Tibial nerve (tissue), 4 donors: ENCODE results near the gene TMEM91. TPM values are rescaled to one million over a fixed set of nuclear protein-coding genes. Genes with fewer than 3 reads are reported as not detected.

Experiments
- DNase-seq, 2 donors: peaks; one replicate each; pipeline ENCODE4 v3.0.0-alpha.2; 2019; ENCODE audit warnings: low spot score in 2 of 2
- H3K27ac ChIP-seq, 4 donors: fragments of 200-600 bp; sonication (generic) in 3 of 4; one replicate each; pipeline ENCODE4 v1.5.1; 2017 to 2019; ENCODE audit warnings: mild to moderate bottlenecking in 1 of 4
- H3K27me3 ChIP-seq, 2 donors: fragments of 200-600 bp; sonication (generic) in 1 of 2; one replicate each; pipeline versions ENCODE4 v1.5.1 to v1.6.0; 2017 to 2019
- H3K36me3 ChIP-seq, 3 donors: fragments of 200-600 bp; sonication (generic); one replicate each; pipeline ENCODE4 v1.5.1; 2018 to 2019
- H3K4me1 ChIP-seq, 4 donors: fragments of 200-600 bp; sonication (generic) in 3 of 4; one replicate each; pipeline ENCODE4 v1.5.1; 2017 to 2019
- H3K4me3 ChIP-seq, 4 donors: fragments of 200-600 bp; sonication (generic) in 3 of 4; one replicate each; pipeline ENCODE4 v1.5.1; 2017 to 2019; ENCODE audit warnings: mild to moderate bottlenecking in 1 of 4, moderate library complexity in 1 of 4
- H3K9me3 ChIP-seq, 4 donors: fragments of 200-600 bp; sonication (generic) in 3 of 4; one replicate each; pipeline ENCODE4 v1.5.1; 2017 to 2019
- EP300 ChIP-seq, 2 donors: sonication (generic); formaldehyde crosslinking; IDR thresholded peaks; one replicate each; pipeline ENCODE4 v1.6.1; 2017; ENCODE audit warnings: antibody characterized with exemption in 2 of 2, mild to moderate bottlenecking in 1 of 2
- POLR2A ChIP-seq, 2 donors: fragments of 450-650 bp; IDR thresholded peaks; one replicate each; pipeline ENCODE4 v1.6.1; 2017; ENCODE audit warnings: antibody characterized with exemption in 2 of 2, mild to moderate bottlenecking in 2 of 2, moderate library complexity in 2 of 2
- WGBS, 2 donors: methylation state at CpG; one replicate each; pipeline ENCODE4 v1.1.5; 2018; 5-methylcytosine and 5-hydroxymethylcytosine counted together
- total RNA-seq, 4 donors: library from RNA; depleted of rRNA; stranded (reverse); fragments of >200 nt; gene quantifications; one replicate each; pipeline ENCODE4 v1.1.0, GENCODE V29; 2016
- TF ChIP-seq, protein P1 (sequence below), 5 experiments: fragments of 200-600 bp in 3 of 5; fragments of 450-650 bp in 2 of 5; sonication (generic) in 3 of 5; IDR thresholded peaks; one replicate each; pipeline ENCODE4 v1.5.1; 2016 to 2019; ENCODE audit warnings: antibody characterized with exemption in 5 of 5, mild to moderate bottlenecking in 3 of 5, moderate library complexity in 2 of 5

Gene TMEM91
- total RNA-seq, 4 donors from 2014 or later: 20.3 to 50.8 (median 31.5) TPM

DNA sequence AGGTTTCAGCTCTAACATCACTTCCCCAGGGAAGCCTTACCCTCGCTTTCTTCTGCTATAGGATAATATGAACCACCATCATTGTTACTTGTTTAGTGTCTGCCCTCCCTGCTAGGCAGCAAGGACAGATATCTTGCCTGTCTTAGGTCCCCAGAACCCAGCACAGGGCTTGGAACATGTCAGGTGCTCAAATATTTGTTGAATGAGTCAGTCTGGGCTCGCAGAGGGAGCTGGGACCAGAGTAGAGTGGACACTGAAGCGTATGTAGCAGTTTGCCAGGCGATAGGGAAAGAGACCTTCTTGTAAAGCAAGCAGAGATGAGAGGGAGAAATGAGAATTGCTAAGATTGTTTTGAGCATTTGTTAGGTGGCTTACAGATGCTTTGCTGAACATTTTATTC lies 33.0 kb downstream of the TMEM91 start:
- Histone ChIP-seq H3K4me1 (peaks cover 0 to 59% (median 9%) of the 10 kb centered on the region in 4 donors), H3K27ac (peak overlapping the region in 2 of 4 donors; percentile 26 to 59), H3K9me3 (no peaks in the 10 kb centered on the region), H3K4me3 (no peak overlapping the region), H3K27me3 (no peaks in the 10 kb centered on the region), H3K36me3 (peaks cover 0 to 42% (median 8%) of the 10 kb centered on the region in 3 donors)
- TF ChIP-seq, protein P1, sequence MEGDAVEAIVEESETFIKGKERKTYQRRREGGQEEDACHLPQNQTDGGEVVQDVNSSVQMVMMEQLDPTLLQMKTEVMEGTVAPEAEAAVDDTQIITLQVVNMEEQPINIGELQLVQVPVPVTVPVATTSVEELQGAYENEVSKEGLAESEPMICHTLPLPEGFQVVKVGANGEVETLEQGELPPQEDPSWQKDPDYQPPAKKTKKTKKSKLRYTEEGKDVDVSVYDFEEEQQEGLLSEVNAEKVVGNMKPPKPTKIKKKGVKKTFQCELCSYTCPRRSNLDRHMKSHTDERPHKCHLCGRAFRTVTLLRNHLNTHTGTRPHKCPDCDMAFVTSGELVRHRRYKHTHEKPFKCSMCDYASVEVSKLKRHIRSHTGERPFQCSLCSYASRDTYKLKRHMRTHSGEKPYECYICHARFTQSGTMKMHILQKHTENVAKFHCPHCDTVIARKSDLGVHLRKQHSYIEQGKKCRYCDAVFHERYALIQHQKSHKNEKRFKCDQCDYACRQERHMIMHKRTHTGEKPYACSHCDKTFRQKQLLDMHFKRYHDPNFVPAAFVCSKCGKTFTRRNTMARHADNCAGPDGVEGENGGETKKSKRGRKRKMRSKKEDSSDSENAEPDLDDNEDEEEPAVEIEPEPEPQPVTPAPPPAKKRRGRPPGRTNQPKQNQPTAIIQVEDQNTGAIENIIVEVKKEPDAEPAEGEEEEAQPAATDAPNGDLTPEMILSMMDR (IDR thresholded peaks at IDR 0.05): no peak
- TF ChIP-seq EP300 (IDR thresholded peaks at IDR 0.05): no peak
- no peak for TF ChIP-seq POLR2A (IDR thresholded peaks at IDR 0.05)
- no peak for DNase-seq
- 64 to 65% methylated on average over 4 of the region's 4 CpGs for WGBS, 2 donors

DNA sequence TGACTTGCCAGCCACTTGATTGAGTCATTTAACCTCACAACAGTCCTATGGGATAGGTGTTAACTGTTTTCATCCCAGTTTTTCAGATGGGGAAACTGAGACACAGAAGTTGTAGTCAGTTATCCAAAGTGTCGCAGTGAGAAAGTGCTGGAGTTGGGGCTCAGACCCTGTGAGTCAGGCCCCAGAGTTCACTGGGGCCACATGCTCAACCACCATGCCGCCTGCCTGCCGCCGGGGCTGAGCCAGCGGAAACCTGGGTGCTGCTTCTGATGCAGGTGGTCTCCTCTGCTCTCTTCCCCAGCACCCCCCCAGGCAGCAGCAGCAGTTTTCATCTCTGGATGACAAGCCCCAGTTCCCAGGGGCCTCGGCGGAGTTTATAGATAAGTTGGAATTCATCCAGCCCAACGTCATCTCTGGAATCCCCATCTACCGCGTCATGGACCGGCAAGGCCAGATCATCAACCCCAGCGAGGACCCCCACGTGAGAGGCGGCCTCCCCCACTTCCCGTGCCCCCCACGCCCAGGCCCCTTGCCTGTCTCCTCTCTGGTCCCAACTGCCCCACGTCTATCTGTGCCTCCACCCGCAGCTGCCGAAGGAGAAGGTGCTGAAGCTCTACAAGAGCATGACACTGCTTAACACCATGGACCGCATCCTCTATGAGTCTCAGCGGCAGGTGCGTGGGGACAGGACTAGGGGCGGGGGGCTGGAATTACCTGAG lies 34.2 kb downstream of the TMEM91 start:
- 82 to 85% methylated on average over 23 of the region's 23 CpGs for WGBS, 2 donors
- peaks cover 0 to 56% (median 9%) of the 10 kb centered on the region in 4 donors for H3K4me1 ChIP-seq
- TF ChIP-seq, protein P1 (IDR thresholded peaks at IDR 0.05): no peak
- no peak for TF ChIP-seq POLR2A (IDR thresholded peaks at IDR 0.05)
- TF ChIP-seq EP300 (IDR thresholded peaks at IDR 0.05): no peak
- DNase-seq: no peak
- H3K27me3 ChIP-seq: no peaks in the 10 kb centered on the region
- no peaks in the 10 kb centered on the region for H3K9me3 ChIP-seq
- peak overlapping the region in 2 of 4 donors; percentile 47 to 59 for H3K27ac ChIP-seq
- H3K36me3 ChIP-seq: peaks cover 0 to 54% (median 20%) of the 10 kb centered on the region in 3 donors
- no peak overlapping the region for H3K4me3 ChIP-seq

DNA sequence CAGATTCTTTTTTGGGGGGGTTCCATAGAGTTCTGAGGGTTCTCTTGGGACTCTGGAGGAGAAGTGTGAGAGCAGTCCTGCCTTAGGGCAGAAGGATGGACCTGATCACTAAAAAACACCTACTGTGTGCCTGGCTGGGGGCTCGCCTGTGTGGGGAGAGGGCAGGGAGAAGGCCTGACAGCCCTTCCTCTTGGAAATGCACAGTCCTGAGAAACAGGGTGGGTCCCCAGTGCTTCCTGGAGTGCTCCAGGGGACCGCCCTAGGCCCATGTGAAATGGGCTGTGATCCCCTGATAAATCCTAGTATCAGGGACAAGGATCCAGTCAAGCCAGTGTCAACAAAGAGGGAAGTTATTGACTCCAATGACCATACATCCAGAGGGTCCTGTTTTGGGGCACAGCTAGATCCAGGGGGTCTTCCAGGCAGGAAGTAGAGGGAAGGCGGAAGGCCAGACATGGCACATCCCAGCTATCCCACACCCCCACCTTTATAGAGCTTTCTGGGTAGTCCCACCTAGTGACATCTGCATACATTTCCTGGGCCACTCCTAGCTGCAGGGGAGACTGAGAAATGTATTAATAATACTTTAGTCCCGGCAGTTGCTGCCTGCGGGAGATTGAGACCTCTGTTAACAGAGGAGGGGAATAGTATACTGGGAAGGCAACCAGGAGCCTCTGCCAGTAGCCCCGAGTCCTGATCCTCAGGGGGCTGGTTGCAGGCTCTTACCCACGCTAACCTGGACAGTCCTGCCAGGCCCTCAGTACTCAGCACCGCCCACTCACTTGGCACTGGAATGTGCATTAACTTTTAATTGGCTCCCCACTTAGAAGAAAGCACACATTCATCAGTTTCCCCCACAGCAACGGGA lies 35.0 kb downstream of the TMEM91 start:
- TF ChIP-seq EP300 (IDR thresholded peaks at IDR 0.05): no peak
- TF ChIP-seq, protein P1 (IDR thresholded peaks at IDR 0.05): no peak
- TF ChIP-seq POLR2A (IDR thresholded peaks at IDR 0.05): no peak
- no peaks in the 10 kb centered on the region for H3K9me3 ChIP-seq
- H3K27ac ChIP-seq: peak overlapping the region in 2 of 4 donors; percentile 47 to 59
- 52 to 54% methylated on average over 9 of the region's 9 CpGs for WGBS, 2 donors
- H3K4me3 ChIP-seq: no peak overlapping the region
- H3K4me1 ChIP-seq: peaks cover 0 to 47% (median 8%) of the 10 kb centered on the region in 4 donors
- peaks cover 0 to 58% (median 23%) of the 10 kb centered on the region in 3 donors for H3K36me3 ChIP-seq
- no peaks in the 10 kb centered on the region for H3K27me3 ChIP-seq
- no peak for DNase-seq

DNA sequence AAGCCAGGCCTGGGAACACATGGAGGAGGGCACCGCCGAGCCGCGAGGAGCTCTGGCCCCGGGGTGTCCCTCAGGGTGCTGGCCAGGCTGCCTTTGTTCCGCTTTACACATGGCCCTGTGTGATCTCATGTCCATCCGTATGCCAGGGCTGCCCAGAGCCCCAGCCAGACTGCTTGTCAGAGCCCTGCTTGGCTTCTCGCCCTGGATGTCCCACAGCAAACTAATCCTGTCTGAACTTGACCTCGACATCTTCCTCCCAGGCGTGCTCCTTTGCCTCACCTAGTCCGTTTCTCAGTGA lies 35.6 kb downstream of the TMEM91 start:
- no peaks in the 10 kb centered on the region for H3K9me3 ChIP-seq
- H3K36me3 ChIP-seq: peaks cover 0 to 63% (median 29%) of the 10 kb centered on the region in 3 donors
- H3K4me3 ChIP-seq: no peak overlapping the region
- TF ChIP-seq POLR2A (IDR thresholded peaks at IDR 0.05) (no peak), EP300 (IDR thresholded peaks at IDR 0.05) (no peak)
- TF ChIP-seq, protein P1 (IDR thresholded peaks at IDR 0.05): no peak
- H3K27ac ChIP-seq: peak overlapping the region in 2 of 4 donors; percentile 16 to 59
- DNase-seq: no peak
- 26 to 44% methylated on average over 10 to 11 of the region's 11 CpGs for WGBS, 2 donors
- H3K4me1 ChIP-seq: peaks cover 0 to 41% (median 8%) of the 10 kb centered on the region in 4 donors
- no peaks in the 10 kb centered on the region for H3K27me3 ChIP-seq

DNA sequence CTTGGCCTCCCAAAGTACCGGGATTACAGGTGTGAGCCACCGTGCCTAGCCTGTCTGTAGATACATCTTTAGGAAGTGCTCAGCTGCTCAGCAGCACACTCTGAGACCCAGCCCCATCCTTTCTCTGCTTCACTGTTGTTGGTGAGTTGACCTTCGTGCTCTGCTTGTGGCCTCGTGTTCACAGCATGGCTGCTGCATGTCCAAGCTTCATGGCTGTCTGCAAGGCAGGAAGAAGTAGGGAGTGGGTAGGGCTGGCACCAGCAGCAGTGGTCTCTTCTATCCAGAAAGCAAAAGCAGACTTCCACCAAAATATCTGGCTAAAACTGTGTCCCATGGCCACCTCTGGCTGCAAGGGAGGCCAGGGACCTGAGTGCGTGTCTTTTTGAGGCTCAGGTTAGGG lies 36.6 kb downstream of the TMEM91 start:
- peaks cover 0 to 36% (median 8%) of the 10 kb centered on the region in 4 donors for H3K4me1 ChIP-seq
- TF ChIP-seq EP300 (IDR thresholded peaks at IDR 0.05): no peak
- TF ChIP-seq, protein P1 (IDR thresholded peaks at IDR 0.05): no peak

More for the DNA sequence above, 36.6 kb downstream of the TMEM91 start:
- Histone ChIP-seq H3K9me3 (no peaks in the 10 kb centered on the region), H3K27ac (peak overlapping the region in 1 of 4 donors; percentile 59), H3K27me3 (no peaks in the 10 kb centered on the region), H3K36me3 (peaks cover 0 to 72% (median 31%) of the 10 kb centered on the region in 3 donors), H3K4me3 (no peak overlapping the region)
- WGBS, 2 donors: 89 to 98% methylated on average over 5 of the region's 5 CpGs
- no peak for DNase-seq
